RPMI7951 (cell line): ENCODE data around the gene IGF2. TPM values are rescaled to one million over a fixed set of nuclear protein-coding genes. Genes with fewer than 3 reads are reported as not detected.

ENCODE experiments used
- DNase-seq: peaks from one replicate; pipeline ENCODE4 v3.0.0-alpha.2; 2012; ENCODE audit warnings: low read depth
- total RNA-seq: library from RNA; depleted of rRNA; stranded (reverse); fragments of >200 nt; shearing (Covaris generic); gene quantifications from 2 replicates; pipeline ENCODE4 v1.2.3, GENCODE V29; 2014

IGF2 gene
- total RNA-seq, 1 experiment from 2014 or later, result not detected

DNA sequence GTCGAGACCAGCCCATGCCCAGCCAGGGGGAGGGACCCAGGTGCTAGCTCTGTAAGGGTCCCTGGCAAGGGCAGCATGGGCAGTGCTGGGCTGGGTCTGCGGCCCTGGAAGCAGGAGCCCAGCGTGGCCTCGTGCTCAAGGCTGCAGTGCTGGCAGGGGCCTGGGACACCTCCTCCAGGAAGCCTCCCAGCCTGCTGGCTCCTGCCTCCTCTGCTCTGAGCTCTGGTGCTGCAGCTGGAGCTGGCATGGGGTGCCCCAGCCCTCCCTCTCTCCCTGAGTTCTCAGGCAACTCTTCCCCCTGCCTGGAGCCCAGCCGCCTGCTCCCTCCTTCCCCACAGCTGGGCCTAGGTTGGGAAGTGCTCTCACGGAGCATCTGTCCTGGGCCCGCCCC, 15.0 kb upstream of the IGF2 start:
- no peak for DNase-seq

DNA sequence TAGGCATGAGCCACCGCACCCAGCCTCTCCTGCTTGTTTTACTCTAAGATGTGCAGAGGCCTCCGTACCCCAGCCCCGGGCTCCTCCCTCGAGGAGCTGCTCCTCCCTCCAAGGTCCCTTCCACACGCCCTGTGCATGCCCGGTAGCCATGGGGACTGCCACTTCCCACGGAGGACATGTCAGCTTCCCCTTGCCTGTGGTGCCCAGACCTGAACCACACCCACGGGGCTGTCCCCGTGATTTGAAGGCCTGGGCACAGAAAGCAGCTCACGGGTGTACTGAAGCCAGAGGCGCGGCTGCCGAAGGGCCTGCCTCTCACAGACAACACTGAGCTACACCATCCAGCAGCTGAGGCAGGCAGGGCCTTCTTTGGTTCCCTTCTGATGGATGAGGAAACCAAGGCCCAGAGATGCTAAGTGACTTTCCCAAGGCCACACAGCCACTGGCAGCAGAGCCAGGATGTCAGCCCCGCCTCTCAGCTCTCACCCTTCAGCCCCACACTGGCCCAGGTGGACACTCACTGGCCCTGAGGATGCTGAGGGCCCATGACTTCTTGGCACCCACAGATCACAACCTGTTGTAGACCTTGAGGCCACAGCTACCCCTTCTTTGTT, 14.5 kb upstream of the IGF2 start:
- DNase-seq, result no peak

DNA sequence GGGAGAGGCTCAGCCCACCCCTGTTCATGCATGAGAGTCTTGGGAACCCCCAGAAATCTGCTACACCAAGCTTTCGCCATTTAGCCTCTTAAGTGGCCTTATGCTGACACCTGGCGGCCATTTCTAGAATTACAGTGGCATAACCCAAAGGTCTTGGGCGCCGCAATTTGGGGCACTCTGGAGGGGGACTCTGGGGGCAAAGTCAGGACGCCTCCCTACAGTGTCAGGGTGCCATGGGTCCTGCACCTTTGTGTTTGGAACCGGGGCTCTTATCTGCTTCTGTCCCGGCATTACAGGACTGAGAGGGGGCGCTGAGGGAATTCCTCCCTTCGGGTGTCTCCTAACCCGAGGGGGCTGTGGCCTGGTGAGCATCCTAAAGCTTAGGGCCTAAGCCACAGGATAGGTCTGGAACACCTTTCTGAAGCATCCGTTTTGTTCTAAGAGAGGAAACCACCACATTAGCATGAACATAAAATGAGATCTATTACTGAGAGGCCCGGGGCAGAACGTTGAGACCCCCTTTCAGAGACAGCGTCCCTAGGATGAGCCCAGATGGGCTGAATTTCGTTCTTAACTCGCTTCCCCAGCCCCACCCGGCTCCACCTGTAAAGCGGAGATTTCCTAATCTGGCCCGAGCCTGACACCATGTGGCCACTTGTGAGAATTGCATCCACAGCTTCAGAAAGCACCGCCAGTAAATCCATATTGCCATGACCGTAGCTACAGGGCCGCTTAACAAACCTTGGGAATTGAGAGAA, 12.5 kb upstream of the IGF2 start:
- DNase-seq, result peak; percentile 49

DNA sequence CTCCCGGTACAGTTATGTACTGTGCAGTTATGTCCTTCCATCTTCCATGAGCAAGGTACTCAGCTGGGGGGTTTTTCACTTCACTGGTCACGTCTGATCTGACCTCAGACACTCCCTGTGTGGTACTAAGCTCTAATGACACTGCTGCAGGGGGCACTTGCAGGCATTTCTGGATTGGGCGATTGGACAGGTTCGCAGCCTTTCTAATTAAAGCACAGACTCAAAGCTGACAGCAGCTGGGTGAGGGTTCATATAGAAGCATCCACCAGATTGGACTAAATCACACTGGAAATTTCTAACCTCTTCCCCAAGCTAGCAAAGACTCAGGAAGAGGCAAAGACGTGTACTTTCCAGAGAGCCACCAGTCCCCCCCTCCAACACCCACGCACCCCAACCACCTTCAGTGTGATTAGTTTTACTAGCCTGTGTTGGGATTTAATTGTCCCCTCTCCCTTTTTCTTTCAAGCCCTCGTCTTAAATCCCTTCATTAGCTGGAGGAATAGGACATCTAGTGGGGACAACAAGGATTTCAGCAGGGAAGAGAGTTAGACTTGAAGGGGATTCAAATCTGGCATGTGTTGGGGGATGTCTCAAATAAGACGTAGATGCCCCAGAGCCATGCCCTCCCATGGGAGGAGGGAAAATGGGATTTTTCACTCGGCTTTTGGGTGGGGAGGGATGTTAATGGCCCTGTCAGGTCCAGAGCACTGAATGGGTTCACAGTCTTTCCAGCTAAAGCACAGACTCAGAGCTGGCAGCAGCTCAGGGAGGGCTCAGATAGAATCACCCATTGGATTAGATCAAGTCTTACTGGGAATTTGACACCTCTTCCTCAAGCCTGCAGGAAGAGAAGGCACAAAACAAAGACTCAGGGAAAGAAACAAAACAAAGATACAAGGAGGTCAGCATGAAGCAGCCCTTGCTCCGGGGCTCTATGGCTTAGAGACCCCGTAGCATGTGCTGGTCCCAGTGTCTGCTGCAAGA, 11.0 kb upstream of the IGF2 start:
- DNase-seq, result no peak

DNA sequence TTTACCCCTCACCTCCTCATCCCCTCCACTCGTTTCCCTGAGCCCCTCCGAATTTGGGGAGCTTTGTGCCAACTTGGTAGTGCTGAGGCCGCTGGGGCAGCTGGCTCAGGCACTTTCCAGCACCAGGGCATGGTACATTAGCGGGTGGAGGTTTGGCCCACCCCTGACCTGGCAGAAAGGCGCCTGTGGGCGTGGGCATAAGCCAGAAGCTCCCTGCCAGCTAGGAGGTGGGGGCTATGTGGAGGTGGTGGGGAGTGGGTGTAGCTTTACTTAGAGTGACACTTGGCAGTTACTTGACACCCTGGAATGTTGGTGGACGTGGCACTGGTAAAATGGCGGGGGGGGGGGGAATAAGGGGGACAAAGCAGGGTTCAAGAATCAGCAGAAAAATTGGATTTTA, 10.3 kb upstream of the IGF2 start:
- no peak for DNase-seq

DNA sequence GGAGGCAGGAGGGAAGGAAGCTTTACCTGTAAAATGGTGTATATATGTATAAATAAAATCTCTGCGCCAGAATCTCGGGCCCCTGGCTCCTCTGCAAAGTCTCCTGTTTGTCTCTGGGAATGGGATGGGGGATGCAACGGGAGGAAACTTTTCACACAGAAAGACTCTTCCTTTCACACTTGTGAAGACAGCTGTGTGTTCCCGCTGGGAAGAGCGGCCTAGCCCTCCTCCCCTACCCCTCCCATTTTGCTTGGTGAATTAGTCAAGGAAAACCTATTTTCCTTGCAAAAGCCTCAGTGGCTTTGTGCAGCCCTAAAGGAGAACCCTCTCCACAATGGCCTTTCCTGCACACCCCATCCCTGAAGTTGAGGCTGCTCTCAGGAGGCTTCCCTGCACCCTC, 9.4 kb upstream of the IGF2 start:
- no peak for DNase-seq

DNA sequence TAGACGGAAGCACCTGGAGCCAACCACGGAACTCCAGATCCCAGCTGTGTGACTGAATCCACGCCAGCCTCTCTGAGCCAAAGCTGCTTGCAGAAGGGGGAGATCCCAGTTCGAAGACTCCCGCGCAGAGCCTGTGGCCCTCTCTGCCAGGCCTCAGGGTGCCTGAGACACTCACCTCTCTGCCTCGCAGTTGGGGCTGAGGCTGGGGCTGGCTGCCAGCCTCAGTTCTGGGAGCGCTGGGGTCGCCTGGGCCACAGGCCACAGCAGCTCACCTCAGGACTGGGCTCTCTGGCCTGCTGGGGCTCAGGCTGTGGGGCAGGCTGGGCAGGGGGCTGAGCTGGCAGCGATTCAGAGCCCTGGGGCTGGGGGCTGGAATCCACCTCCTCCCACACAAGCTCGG, 8.2 kb upstream of the IGF2 start:
- no peak for DNase-seq

DNA sequence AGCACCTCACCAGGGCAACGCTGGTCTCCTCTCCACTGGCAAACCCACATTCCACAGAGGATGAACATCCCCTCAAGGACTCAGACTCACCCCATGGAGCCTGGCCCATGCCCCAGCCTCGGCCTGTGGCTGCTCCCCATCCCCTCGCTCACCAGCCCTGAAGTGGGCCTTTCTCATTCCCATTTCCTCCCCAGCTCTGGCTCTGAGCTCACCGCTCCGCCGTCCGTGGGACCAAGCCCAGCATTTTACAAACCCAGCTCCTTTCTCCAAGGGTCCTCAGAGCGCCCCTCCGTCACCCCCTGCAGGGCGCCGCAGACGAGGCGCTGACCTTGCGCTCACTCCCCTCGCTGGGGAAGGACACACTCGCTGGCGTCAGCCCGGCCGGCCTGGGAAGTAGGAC, 6.9 kb upstream of the IGF2 start:
- DNase-seq, result no peak

DNA sequence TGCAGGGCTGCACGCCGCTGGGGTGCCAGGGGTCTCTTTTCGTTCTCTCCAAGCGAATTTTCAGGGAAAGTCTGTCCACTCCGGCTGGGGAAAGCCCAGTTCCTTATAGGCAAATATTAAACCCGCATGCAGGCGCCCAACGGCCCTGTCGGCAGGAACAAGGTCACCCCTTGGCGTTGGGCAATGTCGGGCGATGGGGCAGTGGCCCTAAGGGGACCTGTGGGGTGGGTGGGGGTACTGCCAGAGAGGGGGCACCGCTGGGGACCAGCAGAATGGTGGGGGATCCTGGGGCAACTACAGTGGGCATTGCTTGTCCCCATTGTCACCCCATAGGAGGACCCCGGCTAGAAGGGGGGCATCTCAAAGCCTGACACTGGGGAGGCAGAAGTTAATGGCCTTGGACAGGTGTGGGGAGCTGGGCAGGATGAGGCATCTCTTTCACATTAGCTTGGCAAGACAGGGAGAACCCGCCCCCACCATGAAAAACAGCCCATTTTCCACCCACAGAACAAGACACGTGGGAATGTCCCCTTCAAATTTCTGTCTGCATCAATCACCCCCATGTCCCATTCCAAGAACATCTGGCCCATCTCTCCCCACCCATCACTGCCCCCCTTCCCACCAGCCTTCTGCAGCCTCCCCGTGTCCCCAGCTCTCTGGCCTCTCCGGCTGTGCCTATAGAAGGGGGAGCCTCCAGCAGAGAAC, 5.5 kb upstream of the IGF2 start:
- DNase-seq, result no peak

DNA sequence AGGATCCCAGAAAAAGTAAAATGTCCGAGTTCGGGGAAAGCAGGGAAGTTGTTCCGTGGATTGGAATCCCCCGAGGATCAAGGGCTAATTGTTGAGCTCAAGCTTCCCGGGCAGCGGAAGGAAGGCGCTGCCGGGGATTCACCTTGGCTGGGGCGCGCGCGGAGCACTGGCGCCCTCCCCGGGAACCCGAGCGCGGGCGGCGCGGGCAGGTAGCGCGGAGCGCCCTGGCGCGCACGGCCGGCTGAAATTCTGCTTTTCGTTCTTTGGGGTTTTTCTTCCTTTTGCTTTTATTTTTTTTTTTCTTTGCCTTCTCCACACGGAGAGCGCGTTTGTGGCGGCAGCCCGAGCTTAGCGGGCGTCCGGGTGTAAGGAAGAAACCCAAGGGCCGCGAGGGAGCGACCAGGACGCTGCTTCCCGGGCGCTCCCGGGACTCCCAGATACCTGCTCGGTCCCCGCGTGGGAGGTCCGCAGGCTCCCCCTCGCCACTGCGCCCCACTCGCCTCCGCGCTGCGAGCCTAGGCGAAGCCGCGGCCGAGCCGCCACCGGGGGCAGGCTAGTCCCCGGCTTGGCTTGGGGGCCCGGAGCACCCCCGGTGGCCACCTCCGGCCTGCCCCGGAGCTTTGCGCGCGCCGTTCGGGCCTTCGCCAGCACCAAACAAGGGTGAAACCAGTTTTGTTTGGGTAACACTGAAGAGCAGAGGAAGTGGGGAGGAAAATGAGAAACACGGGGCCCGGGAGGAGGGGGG, 4.8 kb upstream of the IGF2 start:
- DNase-seq, result no peak

DNA sequence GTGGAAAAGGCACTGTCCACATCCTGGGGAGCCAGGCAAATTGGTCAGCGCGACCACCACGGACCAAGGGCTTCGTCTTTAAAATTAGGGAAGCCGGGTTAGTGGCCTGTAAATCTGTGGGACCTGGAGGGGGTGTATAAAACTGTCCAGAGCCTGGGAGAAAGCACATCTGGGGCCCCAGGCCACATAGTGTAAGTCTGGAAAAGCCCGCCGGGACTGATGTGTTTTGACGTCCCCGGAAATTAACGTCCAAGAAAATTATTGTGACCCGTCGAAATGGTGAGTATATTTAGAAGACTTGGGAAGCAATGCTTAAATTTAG, 4.2 kb upstream of the IGF2 start:
- no peak for DNase-seq

DNA sequence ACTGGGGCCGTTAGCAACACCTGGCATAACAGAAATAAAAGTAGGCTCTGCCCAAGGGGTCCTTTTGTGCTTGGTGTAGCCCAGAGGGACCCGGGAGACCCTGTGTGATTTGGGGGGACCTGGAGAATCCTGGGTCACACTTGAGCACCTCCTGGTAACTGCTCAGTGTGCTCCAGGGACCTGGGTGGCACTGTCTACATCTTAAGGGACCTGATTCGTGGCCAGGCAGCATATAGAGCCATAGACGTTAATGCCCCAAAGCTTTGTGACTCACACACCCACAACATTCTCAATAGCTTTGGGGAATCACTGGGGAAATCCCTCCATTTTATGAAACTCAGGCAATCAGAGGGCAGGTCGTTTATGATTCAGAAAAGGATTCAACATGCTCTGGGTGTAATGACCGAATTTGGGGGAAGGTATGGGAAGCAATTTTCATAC, 3.6 kb upstream of the IGF2 start:
- peak; percentile 12 for DNase-seq

DNA sequence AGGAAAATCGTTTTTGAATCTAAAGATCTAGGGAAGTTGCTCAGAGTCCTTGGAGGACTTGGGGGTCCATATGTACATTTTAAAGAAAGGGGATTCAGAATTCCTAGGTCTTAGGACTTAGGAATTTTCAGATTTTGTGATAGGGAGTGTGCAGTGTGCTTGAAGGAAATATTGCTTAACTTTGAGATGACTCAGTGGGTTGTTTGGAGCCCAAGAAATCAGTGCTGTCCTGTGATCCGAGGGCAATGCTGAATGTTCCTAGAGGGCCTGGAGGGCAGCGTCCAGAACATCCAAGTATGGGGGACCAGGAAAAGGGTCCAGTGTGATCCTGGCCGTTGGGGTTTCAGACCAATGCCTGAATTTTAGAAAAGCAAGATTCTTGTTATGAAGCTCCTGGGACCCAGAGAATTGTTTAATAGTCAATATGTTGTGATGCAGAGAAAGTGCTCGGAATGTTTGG, 3.1 kb upstream of the IGF2 start:
- DNase-seq, result no peak

DNA sequence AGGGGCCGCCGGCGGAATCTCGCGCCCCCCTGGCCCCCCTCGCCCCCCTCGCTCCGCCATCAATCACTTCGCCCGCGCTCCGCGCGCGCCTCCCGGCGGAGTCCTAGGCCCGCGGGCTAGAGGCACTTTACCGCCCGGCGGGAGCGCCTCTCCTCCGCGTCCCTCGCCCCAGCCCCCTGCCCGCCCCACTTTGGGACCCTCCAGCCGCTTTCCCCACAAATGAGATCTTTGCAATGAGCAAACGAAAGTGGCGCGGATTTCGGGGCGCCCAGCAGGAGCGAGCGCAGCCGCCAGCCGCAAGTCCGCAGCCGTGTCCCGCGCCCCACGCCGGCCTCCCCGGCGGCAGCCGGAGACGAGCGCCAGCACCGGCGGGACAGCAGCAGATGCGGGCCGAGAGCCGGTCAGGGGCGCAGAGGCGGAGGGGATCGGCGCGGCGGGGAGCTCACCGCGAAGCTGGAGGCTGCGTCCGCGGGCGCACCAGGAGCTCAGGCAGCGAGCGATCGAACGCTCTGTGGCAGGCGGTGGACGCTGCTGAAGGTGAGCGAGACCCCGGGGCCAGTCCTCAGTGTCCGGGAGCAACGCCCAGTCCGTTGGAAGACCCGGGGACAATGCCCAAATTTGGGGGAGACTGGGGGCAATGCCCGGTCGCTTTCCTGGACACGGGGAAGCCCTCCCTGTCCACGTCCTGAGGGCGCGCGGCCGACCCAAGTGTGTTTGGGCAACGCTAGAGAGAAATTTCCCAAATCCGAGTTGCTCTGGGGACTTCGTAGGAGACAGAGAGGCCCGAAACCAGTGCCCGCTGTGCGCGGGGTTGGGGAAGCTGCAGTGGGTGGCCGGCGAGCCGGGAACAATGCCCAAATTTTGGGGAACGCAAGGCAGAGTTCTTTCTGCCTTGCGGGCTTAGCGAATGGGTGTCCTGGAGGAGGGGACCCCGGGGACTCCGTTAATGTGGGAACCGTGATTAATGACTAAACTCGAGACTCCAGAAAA, 1.5 kb upstream of the IGF2 start:
- DNase-seq, result no peak

DNA sequence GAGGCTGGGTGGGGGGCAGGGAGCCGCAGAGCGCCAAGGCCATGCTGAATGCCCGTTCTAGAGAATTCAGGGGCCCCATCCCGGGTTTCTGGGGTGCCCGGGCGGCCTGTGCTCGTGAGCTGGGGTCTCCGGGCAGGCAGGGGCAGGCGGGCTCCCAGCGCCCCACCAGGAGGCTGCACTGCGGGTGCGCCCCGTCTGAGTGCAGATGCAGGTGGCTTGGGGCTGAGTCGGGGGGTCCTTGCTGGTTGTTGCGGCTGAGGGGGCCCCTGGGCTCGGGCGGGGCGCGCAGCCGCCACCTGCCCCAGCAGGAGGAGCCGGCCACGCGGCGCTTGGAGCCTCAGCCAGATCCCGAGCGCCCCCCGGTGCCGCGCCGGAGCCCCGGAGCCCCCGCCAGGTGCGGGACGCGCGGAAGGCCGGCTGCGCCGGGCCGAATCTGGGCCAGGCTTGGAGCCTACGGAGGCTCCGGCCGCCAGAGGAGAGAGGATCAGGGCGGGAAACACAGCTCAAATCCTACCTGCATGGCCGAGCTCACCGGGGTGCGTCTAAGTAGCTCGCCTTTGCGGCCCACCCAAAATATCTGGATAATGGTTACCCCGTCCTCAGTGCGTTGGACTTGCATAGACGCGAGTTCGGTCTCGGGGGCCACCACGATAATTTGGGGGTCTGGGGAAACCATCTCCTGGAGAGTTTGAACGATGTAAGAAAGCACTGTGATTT, 590 bp upstream of the IGF2 start:
- DNase-seq, result no peak

DNA sequence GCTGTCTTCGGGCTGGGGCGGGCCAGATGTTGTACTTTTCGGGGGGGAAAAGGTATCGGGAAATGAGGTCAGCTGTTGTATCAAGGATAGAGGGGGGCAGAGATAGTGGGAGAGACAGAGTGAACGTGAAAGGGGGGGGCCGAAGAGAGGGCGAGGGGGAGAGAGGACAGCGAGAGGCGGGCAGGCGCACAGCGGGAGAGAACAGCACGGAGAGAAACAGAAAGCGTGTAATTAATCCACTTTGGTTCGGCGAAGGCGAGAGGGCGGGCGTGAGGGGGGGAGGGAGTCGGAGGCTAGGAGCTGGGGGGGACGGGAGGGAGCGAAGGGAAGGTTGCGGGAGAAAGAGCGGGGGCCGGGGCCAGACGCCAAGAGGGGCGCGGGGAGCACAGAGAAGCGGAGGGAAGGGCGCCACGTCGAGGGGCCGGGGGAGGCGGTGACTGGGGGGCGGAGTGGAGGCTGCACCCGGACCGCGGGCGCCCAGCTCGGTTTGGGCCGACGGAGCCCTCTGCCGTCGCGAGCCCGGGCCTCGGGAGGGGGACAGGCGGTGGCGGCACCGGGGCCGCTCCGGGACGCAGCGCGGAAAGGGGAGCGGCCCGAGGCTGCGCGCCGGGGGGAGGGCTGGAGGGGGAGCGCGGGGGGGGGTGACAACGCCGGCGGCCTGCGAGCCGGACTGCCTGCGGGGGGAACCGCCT, 612 bp downstream of the IGF2 start:
- DNase-seq, result no peak

DNA sequence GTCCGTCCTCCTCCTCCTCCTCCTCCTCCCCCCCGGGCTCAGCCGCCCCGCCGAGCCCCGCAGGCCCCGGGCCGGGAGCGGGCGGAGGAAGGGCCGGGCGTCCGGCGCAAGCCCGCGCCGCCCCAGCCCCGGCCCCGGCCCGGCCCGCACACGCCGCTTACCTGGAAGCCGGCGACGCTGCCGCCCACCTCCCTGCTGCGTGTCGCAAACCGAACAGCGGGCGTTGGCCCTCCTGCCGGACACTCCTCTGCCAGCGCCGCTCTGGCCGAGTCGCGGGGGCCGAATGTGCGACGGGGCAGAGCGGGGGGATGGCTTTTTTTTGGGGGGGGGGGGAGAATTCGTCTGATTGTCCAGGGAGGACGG, 1.1 kb downstream of the IGF2 start:
- DNase-seq, result no peak

DNA sequence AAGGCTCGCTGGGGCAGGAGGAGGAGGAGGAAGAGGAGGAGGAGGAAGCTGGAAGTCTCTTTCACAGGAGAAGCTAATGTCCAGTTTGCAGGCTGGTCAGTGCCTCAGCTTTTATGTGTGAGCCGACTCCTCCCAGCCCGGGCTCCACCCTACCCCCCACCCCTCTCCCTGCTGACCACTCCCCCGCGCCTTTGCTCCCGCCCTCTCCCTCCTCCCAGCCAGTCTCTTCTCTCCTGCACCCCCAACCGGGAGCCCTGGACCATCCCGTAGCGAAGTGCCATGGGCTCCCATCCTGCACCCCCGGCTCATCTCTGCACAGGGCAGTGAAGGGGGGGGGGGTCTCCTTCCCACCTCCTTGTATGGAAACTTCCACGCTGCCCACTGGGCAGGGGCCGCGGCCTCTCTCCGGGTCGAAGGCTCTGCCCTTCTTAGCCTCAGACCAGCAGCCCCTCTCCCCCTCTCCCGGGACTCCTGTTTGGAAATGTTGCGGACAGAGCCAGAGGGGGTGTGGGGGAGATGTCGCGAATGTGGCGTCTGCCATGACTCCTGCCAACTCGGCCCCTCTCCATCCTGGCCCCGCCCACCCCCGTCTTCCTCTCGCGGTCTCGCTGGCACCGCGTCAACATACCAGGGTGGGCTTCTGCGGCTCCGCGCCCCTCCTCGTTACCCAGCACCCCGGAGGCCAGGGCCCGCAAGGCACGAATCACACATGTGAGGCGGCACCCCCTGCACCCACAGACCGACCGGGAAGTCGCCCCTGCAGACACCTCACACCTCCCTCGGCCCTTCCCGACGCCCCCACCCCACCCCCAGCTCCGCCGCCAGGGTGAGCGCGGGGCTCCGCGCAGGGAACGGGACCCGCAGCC, 1.8 kb downstream of the IGF2 start:
- DNase-seq, result peak; percentile 20
